Colonic mucosa (tissue), 4 donors: Measurements from ENCODE around the gene SLC16A11. TPM values are rescaled to one million over a fixed set of nuclear protein-coding genes. Genes with fewer than 3 reads are reported as not detected.
"Not testable (repeated sequence)": the region's sequence is repeated elsewhere in the genome, so short reads cannot be mapped to it uniquely, and the experiment has no call there.

Source experiments
- DNase-seq: peaks from one replicate; pipeline ENCODE4 v3.0.0-alpha.2; 2020
- H3K27ac ChIP-seq: fragments of 200-600 bp; one replicate; pipeline ENCODE4 v1.8.0; 2021
- H3K27me3 ChIP-seq: fragments of 200-600 bp; one replicate; pipeline ENCODE4 v1.8.0; 2021
- H3K36me3 ChIP-seq: fragments of 200-600 bp; one replicate; pipeline ENCODE4 v1.8.0; 2021
- H3K4me1 ChIP-seq: fragments of 200-600 bp; one replicate; pipeline ENCODE4 v1.8.0; 2021; ENCODE audit warnings: mild to moderate bottlenecking
- H3K4me3 ChIP-seq: fragments of 200-600 bp; one replicate; pipeline ENCODE4 v1.8.0; 2021
- H3K9ac ChIP-seq, 2 donors: one replicate each; pipeline ENCODE4 v1.7.0; 2013; ENCODE audit warnings: control low read depth in 2 of 2, low read depth in 2 of 2, low read length in 2 of 2
- H3K9me3 ChIP-seq: fragments of 200-600 bp; one replicate; pipeline ENCODE4 v1.8.0; 2021
- CTCF ChIP-seq: fragments of 200-600 bp; IDR thresholded peaks from one replicate; pipeline ENCODE4 v1.8.0; 2022; ENCODE audit warnings: antibody characterized with exemption, mild to moderate bottlenecking
- intact Hi-C: fragments of 100-400 bp; cut with DNase I; formaldehyde crosslinking; loops from one replicate; pipeline ENCODE4 v1.14.1; 2022
- total RNA-seq, 2 donors: library from RNA; stranded (reverse); fragmentation: NEBNext Ultra II Directional in 1 of 2; extraction: Animal tissue kit (Norgen Biotek cat#: 25700) in 1 of 2; gene quantifications; one replicate each; pipeline ENCODE4 v1.2.1, GENCODE V29; 2021
- donor health status: healthy.
- donor health status: DM: no; HTN: no; CAD: no.
- donor health status: DM: no; HTN: no; CAD: no.

SLC16A11 gene
- total RNA-seq, 2 donors from 2014 or later: 0.22 to 0.40 TPM

- H3K9ac ChIP-seq: no peak overlapping the region
- no peaks in the 10 kb centered on the region for H3K36me3 ChIP-seq
- no peak overlapping the region for H3K27ac ChIP-seq
- no peaks in the 10 kb centered on the region for H3K9me3 ChIP-seq
- H3K4me1 ChIP-seq: no peaks in the 10 kb centered on the region
- H3K27me3 ChIP-seq: no peaks in the 10 kb centered on the region
- DNase-seq: no peak
- intact Hi-C loops: no loop called here
- no peak overlapping the region for H3K4me3 ChIP-seq
- no peak for TF ChIP-seq CTCF
Measured at GRCh38 chr17:7063518-7064094, 19.7 kb upstream of the SLC16A11 start.

GRCh38 chr17:7060165-7060891 is 16.4 kb upstream of the SLC16A11 start:
- no peaks in the 10 kb centered on the region for H3K4me1 ChIP-seq
- H3K9ac ChIP-seq: no peak overlapping the region
- no peaks in the 10 kb centered on the region for H3K36me3 ChIP-seq

GRCh38 chr17:7058831-7059447 is 15.0 kb upstream of the SLC16A11 start:
- no peak overlapping the region for H3K9ac ChIP-seq
- TF ChIP-seq CTCF: no peak

More at GRCh38 chr17:7060165-7060891, 16.4 kb upstream of the SLC16A11 start:
- intact Hi-C loops: no loop called here
- H3K27me3 ChIP-seq: no peaks in the 10 kb centered on the region
- TF ChIP-seq CTCF: no peak
- no peak for DNase-seq
- H3K27ac ChIP-seq: no peak overlapping the region
- no peaks in the 10 kb centered on the region for H3K9me3 ChIP-seq
- no peak overlapping the region for H3K4me3 ChIP-seq

GRCh38 chr17:7056386-7056785 is 12.5 kb upstream of the SLC16A11 start:
- Histone ChIP-seq H3K9me3 (no peaks in the 10 kb centered on the region), H3K27ac (no peak overlapping the region), H3K27me3 (no peaks in the 10 kb centered on the region), H3K36me3 (no peaks in the 10 kb centered on the region), H3K9ac (no peak overlapping the region), H3K4me3 (no peak overlapping the region), H3K4me1 (no peaks in the 10 kb centered on the region)
- no peak for DNase-seq
- TF ChIP-seq CTCF: no peak
- intact Hi-C loops: no loop called here

More at GRCh38 chr17:7058831-7059447, 15.0 kb upstream of the SLC16A11 start:
- H3K27ac ChIP-seq: no peak overlapping the region
- H3K4me3 ChIP-seq: no peak overlapping the region
- no peaks in the 10 kb centered on the region for H3K36me3 ChIP-seq
- H3K27me3 ChIP-seq: no peaks in the 10 kb centered on the region
- H3K9me3 ChIP-seq: no peaks in the 10 kb centered on the region
- intact Hi-C loops: no loop called here
- H3K4me1 ChIP-seq: no peaks in the 10 kb centered on the region
- no peak for DNase-seq

GRCh38 chr17:7050583-7050982 is 6.7 kb upstream of the SLC16A11 start:
- not testable (repeated sequence) for H3K4me3 ChIP-seq, H3K9ac ChIP-seq, H3K9me3 ChIP-seq, DNase-seq, H3K27me3 ChIP-seq, H3K36me3 ChIP-seq, H3K4me1 ChIP-seq, H3K27ac ChIP-seq
- intact Hi-C loops: loop anchor here (2.0 to 5.0 kb wide), 2 partner anchors 126 to 297 kb away; no protein-coding TSS in a partner anchor

- Histone ChIP-seq H3K9me3 (no peaks in the 10 kb centered on the region), H3K9ac (no peak overlapping the region), H3K4me1 (peaks cover under 1% of the 10 kb centered on the region), H3K36me3 (no peaks in the 10 kb centered on the region), H3K4me3 (no peak overlapping the region), H3K27ac (no peak overlapping the region), H3K27me3 (no peaks in the 10 kb centered on the region)
- DNase-seq: no peak
- intact Hi-C loops: no loop called here
- no peak for TF ChIP-seq CTCF
Measured at GRCh38 chr17:7048968-7049367, 5.1 kb upstream of the SLC16A11 start.
